ENCODE results near the gene NUDT6.

DNA sequence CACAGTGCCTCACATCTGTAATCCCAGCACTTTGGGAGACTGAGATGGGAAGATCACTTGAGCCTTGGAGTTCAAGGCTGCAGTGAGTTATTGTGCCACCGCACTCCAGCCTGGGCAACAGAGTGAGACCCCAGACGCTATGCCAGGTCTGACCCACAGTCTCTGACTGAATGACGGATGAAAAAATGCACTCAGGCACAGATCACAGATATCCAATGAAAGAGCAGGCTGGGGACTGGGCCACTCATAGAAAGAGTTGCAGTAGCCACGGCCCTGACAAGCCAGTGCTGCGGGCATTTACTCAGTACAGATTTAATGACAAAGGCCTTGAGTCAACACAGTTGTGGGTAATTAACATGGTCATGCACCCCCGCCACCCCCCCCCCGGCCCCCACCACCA, 22.7 kb downstream of the NUDT6 start:
- TF ChIP-seq CTCF (IDR thresholded peaks at IDR 0.05) (no peak), POLR2A (IDR thresholded peaks at IDR 0.05) (no peak)
